PC-3 (cell line): ENCODE data around the gene PIANP. TPM values are rescaled to one million over a fixed set of nuclear protein-coding genes. Genes with fewer than 3 reads are reported as not detected.

Experiments used
- ATAC-seq: fragments of 200-7000 bp; cut with Tn5 transposase; 2 replicates; pipeline ENCODE4 v1.9.1; 2020; ENCODE audit warnings: mild to moderate bottlenecking, moderate library complexity
- BruUV-seq: library from RNA; stranded (reverse); fragments of 400-500 nt; replicated peaks from 2 replicates; lab custom pipeline; 2021; lab: Mats Ljungman, UMichigan
- CTCF ChIA-PET: fragments of 300-600 bp; sonication (Branson Sonifier 250); formaldehyde crosslinking; loops from one replicate; lab custom pipeline; 2022; ENCODE audit warnings: antibody characterized with exemption; lab: Charles Lee
- POLR2A ChIA-PET: fragments of 300-600 bp; sonication (Branson Sonifier 250); formaldehyde crosslinking; loops from one replicate; lab custom pipeline; 2022; ENCODE audit warnings: antibody characterized with exemption; ENCODE audit not compliant: unreplicated experiment; lab: Charles Lee
- DNase-seq: peaks from one replicate; pipeline ENCODE4 v3.0.0-alpha.2; 2015
- H2AFZ ChIP-seq: fragments of 300-600 bp; sonication (generic); 2 replicates; pipeline ENCODE4 v1.6.0; 2016; ENCODE audit warnings: antibody characterized with exemption, low read length
- H3F3A ChIP-seq: fragments of 300-600 bp; sonication (generic); one replicate; pipeline ENCODE4 v1.6.0; 2017; ENCODE audit warnings: antibody characterized with exemption, low read length, control low read depth, mild to moderate bottlenecking; ENCODE audit not compliant: unreplicated experiment
- H3K27ac ChIP-seq: fragments of 300-600 bp; sonication (generic); 2 replicates; pipeline ENCODE4 v1.5.1; 2016; ENCODE audit warnings: mild to moderate bottlenecking, low read length
- H3K27me3 ChIP-seq: fragments of 300-600 bp; sonication (generic); 2 replicates; pipeline ENCODE4 v1.6.1; 2016; ENCODE audit warnings: low read length, mixed read lengths
- H3K36me3 ChIP-seq: fragments of 300-600 bp; sonication (generic); 2 replicates; pipeline ENCODE4 v1.6.1; 2016; ENCODE audit warnings: low read depth, mixed run types, low read length, mixed read lengths
- H3K4me1 ChIP-seq: fragments of 300-600 bp; sonication (generic); 2 replicates; pipeline ENCODE4 v1.5.1; 2016; ENCODE audit warnings: low read length; ENCODE audit not compliant: insufficient read depth
- H3K4me2 ChIP-seq: fragments of 300-600 bp; sonication (generic); 2 replicates; pipeline ENCODE4 v1.6.0; 2016; ENCODE audit warnings: low read length
- H3K4me3 ChIP-seq: fragments of 300-600 bp; sonication (generic); 2 replicates; pipeline ENCODE4 v1.5.1; 2016; ENCODE audit warnings: mild to moderate bottlenecking, low read length, mixed read lengths
- H3K79me2 ChIP-seq: fragments of 300-600 bp; sonication (generic); 2 replicates; pipeline ENCODE4 v1.6.1; 2017; ENCODE audit warnings: low read length, mixed read lengths
- H3K9ac ChIP-seq: fragments of 300-600 bp; sonication (generic); 2 replicates; pipeline ENCODE4 v1.6.0; 2016; ENCODE audit warnings: mild to moderate bottlenecking, low read length
- H3K9me2 ChIP-seq: fragments of 300-600 bp; sonication (generic); replicated peaks from 2 replicates; pipeline ENCODE4 v1.6.1; 2016; ENCODE audit warnings: mixed run types, low read length, mixed read lengths
- H3K9me3 ChIP-seq: fragments of 300-600 bp; sonication (generic); 2 replicates; pipeline ENCODE4 v1.6.1; 2016; ENCODE audit warnings: low read length, mixed read lengths
- H4K20me1 ChIP-seq: fragments of 300-600 bp; sonication (generic); 2 replicates; pipeline ENCODE4 v1.6.1; 2016; ENCODE audit warnings: low read length, mixed read lengths
- EZH2 ChIP-seq: fragments of 300-600 bp; sonication (generic); IDR thresholded peaks from one replicate; pipeline ENCODE4 v1.6.1; 2017; ENCODE audit warnings: antibody characterized with exemption, mild to moderate bottlenecking, low read length; ENCODE audit not compliant: unreplicated experiment
- EZH2phosphoT487 ChIP-seq: fragments of 300-600 bp; sonication (generic); IDR thresholded peaks from 2 replicates; pipeline ENCODE4 v1.6.1; 2018; ENCODE audit warnings: mild to moderate bottlenecking, antibody characterized with exemption, low read length, borderline replicate concordance
- intact Hi-C: fragments of 100-400 bp; cut with micrococcal nuclease; formaldehyde crosslinking; loops from 2 replicates; pipeline ENCODE4 v1.9.0; 2023
- total RNA-seq: library from RNA; depleted of rRNA; stranded (reverse); fragments of >200 nt; gene quantifications from 2 replicates; pipeline ENCODE4 v1.2.3, GENCODE V29; 2014
- TF ChIP-seq, protein P1 (sequence below): fragments of 300-600 bp; sonication (generic); conservative IDR thresholded peaks from 2 replicates; pipeline ENCODE4 v1.5.1; 2017; ENCODE audit warnings: antibody characterized with exemption, low read depth, mild to moderate bottlenecking, low read length

The PIANP gene
- total RNA-seq, 1 experiment from 2014 or later: not detected

- Histone ChIP-seq H4K20me1 (no peaks in the 10 kb centered on the region), H3K9me2 (no peaks in the 10 kb centered on the region), H3K4me1 (no peaks in the 10 kb centered on the region), H3F3A (no peaks in the 10 kb centered on the region), H3K4me3 (no peak overlapping the region), H3K36me3 (peaks cover 40% of the 10 kb centered on the region), H3K27me3 (no peaks in the 10 kb centered on the region), H3K9ac (no peak overlapping the region), H3K4me2 (no peak overlapping the region), H2AFZ (no peak overlapping the region), H3K9me3 (no peaks in the 10 kb centered on the region), H3K79me2 (no peaks in the 10 kb centered on the region), H3K27ac (no peak overlapping the region)
- no TSS peak for BruUV-seq
- DNase-seq (no peak), ATAC-seq (no peak)
- intact Hi-C loops: no loop called here
- CTCF ChIA-PET: no interaction called here
- TF ChIP-seq, protein P1, sequence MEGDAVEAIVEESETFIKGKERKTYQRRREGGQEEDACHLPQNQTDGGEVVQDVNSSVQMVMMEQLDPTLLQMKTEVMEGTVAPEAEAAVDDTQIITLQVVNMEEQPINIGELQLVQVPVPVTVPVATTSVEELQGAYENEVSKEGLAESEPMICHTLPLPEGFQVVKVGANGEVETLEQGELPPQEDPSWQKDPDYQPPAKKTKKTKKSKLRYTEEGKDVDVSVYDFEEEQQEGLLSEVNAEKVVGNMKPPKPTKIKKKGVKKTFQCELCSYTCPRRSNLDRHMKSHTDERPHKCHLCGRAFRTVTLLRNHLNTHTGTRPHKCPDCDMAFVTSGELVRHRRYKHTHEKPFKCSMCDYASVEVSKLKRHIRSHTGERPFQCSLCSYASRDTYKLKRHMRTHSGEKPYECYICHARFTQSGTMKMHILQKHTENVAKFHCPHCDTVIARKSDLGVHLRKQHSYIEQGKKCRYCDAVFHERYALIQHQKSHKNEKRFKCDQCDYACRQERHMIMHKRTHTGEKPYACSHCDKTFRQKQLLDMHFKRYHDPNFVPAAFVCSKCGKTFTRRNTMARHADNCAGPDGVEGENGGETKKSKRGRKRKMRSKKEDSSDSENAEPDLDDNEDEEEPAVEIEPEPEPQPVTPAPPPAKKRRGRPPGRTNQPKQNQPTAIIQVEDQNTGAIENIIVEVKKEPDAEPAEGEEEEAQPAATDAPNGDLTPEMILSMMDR: no peak
- TF ChIP-seq EZH2phosphoT487: no peak
- TF ChIP-seq EZH2: no peak
- POLR2A ChIA-PET: no interaction called here
Observed at GRCh38 chr12:6672143-6672542, 28.5 kb downstream of the PIANP start.

DNA sequence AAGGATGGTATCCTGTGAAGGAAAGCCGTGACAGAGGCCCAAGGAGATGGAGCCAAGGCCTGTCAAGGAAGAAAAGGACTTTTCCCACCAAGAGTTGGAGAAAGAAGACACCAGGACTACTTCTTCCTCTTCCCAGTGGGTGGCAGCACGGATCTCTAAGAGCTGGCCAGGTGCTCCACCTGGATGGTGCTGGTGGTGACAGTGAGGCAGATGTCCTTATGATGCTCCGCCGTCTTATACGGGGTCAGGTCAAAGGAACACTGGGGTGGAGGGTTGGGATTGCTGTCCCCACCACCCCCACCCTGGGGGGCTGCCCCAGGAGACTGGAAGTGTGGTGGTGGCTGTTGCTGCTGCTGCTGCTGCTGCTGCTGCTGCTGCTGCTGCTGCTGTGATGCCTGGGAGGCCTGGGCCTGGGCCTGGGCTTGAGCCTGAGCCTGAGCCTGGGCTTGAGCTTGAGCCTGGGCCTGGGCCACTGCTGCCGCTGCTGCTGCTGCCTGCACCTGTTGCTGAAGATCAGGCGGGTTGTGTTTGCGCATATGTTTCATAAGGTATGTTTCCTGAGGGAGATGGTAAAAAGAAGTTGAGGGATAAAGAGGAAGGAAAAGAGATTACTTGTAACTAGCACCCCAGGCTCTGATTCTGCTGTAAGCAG lies 32.9 kb downstream of the PIANP start:
- CTCF ChIA-PET: no interaction called here
- peak; percentile 32 for DNase-seq
- intact Hi-C loops: no loop called here

DNA sequence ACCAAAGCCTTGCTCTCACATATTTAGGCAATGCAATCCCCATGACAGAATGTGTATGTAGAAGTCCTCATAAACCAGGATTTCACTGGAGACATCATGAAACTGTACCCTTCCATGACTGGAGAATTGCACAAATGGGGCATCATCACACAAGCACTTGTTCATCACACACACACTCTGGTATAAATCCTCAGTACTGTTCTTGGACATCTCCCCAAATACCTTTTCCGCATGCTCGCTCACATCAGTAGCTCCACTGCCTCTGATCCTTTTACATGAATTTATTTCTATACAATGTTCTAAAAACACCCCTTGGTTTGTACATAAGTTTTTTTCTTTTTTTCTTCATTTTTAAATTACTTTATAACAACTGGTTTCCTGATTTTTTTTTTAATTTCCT lies 34.4 kb downstream of the PIANP start:
- Histone ChIP-seq H3K9ac (no peak overlapping the region), H3K9me2 (no peaks in the 10 kb centered on the region), H3K79me2 (peaks cover 11% of the 10 kb centered on the region), H3K4me1 (peaks cover 8% of the 10 kb centered on the region; the same call in 1 of the 2 replicates), H3K27me3 (no peaks in the 10 kb centered on the region), H3K36me3 (peaks cover 26% of the 10 kb centered on the region; the same call in 1 of the 2 replicates), H3K9me3 (no peaks in the 10 kb centered on the region), H2AFZ (no peak overlapping the region), H3F3A (no peaks in the 10 kb centered on the region), H3K4me3 (no peak overlapping the region), H4K20me1 (no peaks in the 10 kb centered on the region), H3K4me2 (no peak overlapping the region), H3K27ac (no peak overlapping the region)
- CTCF ChIA-PET: interaction anchor here (0.7 kb wide), 1 partner anchor 18 kb away, joined by 8 read pairs; no protein-coding TSS in a partner anchor
- BruUV-seq: no TSS peak
- no peak for DNase-seq
- intact Hi-C loops: no loop called here
- no peak for TF ChIP-seq EZH2phosphoT487
- TF ChIP-seq, protein P1: no peak
- TF ChIP-seq EZH2: no peak
- ATAC-seq: no peak
- POLR2A ChIA-PET: no interaction called here

More for the DNA sequence above, 32.9 kb downstream of the PIANP start:
- H2AFZ ChIP-seq: no peak overlapping the region
- H3K9me2 ChIP-seq: no peaks in the 10 kb centered on the region
- H3K27me3 ChIP-seq: no peaks in the 10 kb centered on the region
- BruUV-seq: no TSS peak
- H3K36me3 ChIP-seq: peaks cover 37% of the 10 kb centered on the region; the same call in 1 of the 2 replicates
- no peaks in the 10 kb centered on the region for H3F3A ChIP-seq
- H3K4me3 ChIP-seq: no peak overlapping the region
- H3K79me2 ChIP-seq: no peaks in the 10 kb centered on the region
- no peak overlapping the region for H3K9ac ChIP-seq
- H4K20me1 ChIP-seq: no peaks in the 10 kb centered on the region
- no peak for ATAC-seq
- POLR2A ChIA-PET: no interaction called here
- H3K9me3 ChIP-seq: no peaks in the 10 kb centered on the region
- H3K4me2 ChIP-seq: no peak overlapping the region
- no peaks in the 10 kb centered on the region for H3K4me1 ChIP-seq
- TF ChIP-seq EZH2: no peak
- TF ChIP-seq, protein P1: peak; percentile 44
- no peak overlapping the region for H3K27ac ChIP-seq
